ENCODE measurements around the gene DHX57.

GRCh38 chr2:38771632-38772031 is 104.1 kb downstream of the DHX57 start:
- TF ChIP-seq, protein P1, sequence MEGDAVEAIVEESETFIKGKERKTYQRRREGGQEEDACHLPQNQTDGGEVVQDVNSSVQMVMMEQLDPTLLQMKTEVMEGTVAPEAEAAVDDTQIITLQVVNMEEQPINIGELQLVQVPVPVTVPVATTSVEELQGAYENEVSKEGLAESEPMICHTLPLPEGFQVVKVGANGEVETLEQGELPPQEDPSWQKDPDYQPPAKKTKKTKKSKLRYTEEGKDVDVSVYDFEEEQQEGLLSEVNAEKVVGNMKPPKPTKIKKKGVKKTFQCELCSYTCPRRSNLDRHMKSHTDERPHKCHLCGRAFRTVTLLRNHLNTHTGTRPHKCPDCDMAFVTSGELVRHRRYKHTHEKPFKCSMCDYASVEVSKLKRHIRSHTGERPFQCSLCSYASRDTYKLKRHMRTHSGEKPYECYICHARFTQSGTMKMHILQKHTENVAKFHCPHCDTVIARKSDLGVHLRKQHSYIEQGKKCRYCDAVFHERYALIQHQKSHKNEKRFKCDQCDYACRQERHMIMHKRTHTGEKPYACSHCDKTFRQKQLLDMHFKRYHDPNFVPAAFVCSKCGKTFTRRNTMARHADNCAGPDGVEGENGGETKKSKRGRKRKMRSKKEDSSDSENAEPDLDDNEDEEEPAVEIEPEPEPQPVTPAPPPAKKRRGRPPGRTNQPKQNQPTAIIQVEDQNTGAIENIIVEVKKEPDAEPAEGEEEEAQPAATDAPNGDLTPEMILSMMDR (IDR thresholded peaks at IDR 0.05), result no peak
- TF ChIP-seq EP300 (IDR thresholded peaks at IDR 0.05), result no peak
- no peak for TF ChIP-seq POLR2AphosphoS5 (IDR thresholded peaks at IDR 0.05)
